C1 segment of cervical spinal cord (tissue), 14 donors: Measurements from ENCODE around the gene CDCA5.

Source experiments
- DNase-seq, 14 donors: peaks; one replicate each; lab custom pipeline; 2025; lab: John Stamatoyannopoulos, UW

CDCA5 gene

GRCh38 chr11:65043881-65044501 is 39.8 kb downstream of the CDCA5 start:
- DNase-seq = peak in 3 of 14 donors; percentile 10 to 14 (median 11)

DNA sequence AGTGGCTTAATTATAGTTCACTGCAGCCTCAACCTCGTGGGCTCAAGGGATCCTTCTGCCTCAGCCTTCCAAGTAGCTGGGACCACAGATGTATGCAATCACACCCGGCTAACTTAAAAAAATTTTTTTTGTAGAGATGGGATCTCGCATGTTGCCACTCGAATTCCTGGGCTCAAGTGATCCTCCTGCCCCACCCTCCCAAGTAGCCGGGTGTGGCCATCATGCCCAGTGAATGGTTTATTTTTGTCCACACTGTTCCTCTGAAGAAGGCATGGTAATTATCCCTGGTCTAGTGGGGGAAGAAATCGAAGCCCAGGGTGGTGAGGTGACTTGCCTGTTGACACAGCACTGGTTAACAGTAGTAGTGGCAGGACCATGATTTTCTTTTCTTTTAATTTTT is 40.9 kb downstream of the CDCA5 start:
- no peak for DNase-seq

- peak; percentile 23 to 96 (median 86) for DNase-seq
These were observed 42.8 kb downstream of the CDCA5 start, which contains the start of gene SAC3D1 for GRCh38 chr11:65040847-65041622. SAC3D1 (plus strand) TSS chr11:65041210; CDS start chr11:65041293, 83 bp downstream.

DNA sequence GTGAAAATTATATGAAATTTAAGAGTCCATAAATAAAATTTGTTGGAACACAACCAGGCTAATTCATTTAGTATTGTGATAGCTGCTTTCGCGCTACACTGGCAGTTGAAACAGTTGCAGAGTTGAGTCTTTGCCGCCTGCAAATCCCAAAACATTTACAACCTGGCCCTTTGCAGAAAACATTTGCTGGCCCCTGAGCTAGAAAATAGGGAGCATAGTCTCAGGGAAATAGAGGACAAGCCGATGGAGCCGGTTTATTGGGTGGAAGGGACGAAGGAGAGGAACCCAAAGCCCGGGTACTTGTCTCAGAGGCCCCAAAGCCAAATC is 43.4 kb downstream of the CDCA5 start:
- no peak for DNase-seq

DNA sequence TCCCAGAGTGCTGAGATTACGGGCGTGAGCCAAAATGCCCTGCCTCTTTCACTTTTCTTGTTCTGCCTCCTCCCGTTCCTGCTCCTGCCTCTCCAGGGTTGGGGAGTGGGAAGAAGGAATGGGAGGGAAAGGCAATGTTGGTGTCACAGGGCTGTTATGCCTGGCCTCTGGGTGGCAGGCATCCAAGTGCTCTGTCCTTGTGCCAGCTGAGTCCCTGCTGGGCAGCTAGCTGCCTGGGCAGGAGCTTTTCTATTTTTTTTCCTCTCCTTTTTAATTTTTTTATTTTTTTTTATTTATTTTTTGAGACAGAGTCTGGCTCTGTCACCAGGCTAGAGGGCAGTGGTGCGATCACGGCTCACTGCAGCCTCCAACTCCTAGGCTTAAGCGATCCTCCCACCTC is 46.9 kb downstream of the CDCA5 start:
- peak in 11 of 14 donors; percentile 13 to 77 (median 37) for DNase-seq

- no peak for DNase-seq
These were observed 48.3 kb downstream of the CDCA5 start for GRCh38 chr11:65035579-65035978.

GRCh38 chr11:65034423-65034822 is 49.4 kb downstream of the CDCA5 start:
- no peak for DNase-seq

- DNase-seq = no peak
These were observed 51.6 kb downstream of the CDCA5 start for GRCh38 chr11:65032216-65032615.
